Mesodermal cell (in vitro differentiated cells): ENCODE measurements around the gene APLP1.
A peak's percentile ranks its signal among the peaks of the same experiment; 100 is the strongest.
"Not testable (repeated sequence)": the region's sequence is repeated elsewhere in the genome, so short reads cannot be mapped to it uniquely, and the experiment has no call there.

Source experiments
- H3K27ac ChIP-seq: 2 replicates; pipeline ENCODE4 v1.7.0; 2013; ENCODE audit warnings: mild to moderate bottlenecking, low read depth, low read length, moderate library complexity; ENCODE audit not compliant: severe bottlenecking
- H3K36me3 ChIP-seq: 2 replicates; pipeline ENCODE4 v1.7.1; 2013; ENCODE audit warnings: mild to moderate bottlenecking, low read length, moderate library complexity; ENCODE audit not compliant: control insufficient read depth, insufficient read depth
- H3K4me1 ChIP-seq: one replicate; pipeline ENCODE4 v1.7.1; 2013; ENCODE audit warnings: mild to moderate bottlenecking, low read length; ENCODE audit not compliant: insufficient read depth, control insufficient read depth, poor library complexity, severe bottlenecking
- H3K4me3 ChIP-seq: 2 replicates; pipeline ENCODE4 v1.7.0; 2013; ENCODE audit warnings: low read length, control low read depth, mild to moderate bottlenecking; ENCODE audit not compliant: insufficient read depth, poor library complexity, severe bottlenecking; ENCODE audit errors: extremely low read depth
- H3K9me3 ChIP-seq: 2 replicates; pipeline ENCODE4 v1.7.1; 2013; ENCODE audit warnings: mild to moderate bottlenecking, low read length, moderate library complexity; ENCODE audit not compliant: control insufficient read depth
- WGBS, 2 experiments: methylation state at CpG; one replicate each; pipeline ENCODE4 v1.1.5; 2013; ENCODE audit warnings: missing lambda C conversion rate in 2 of 2; ENCODE audit not compliant: insufficient coverage in 2 of 2; 5-methylcytosine and 5-hydroxymethylcytosine counted together

APLP1 gene

DNA sequence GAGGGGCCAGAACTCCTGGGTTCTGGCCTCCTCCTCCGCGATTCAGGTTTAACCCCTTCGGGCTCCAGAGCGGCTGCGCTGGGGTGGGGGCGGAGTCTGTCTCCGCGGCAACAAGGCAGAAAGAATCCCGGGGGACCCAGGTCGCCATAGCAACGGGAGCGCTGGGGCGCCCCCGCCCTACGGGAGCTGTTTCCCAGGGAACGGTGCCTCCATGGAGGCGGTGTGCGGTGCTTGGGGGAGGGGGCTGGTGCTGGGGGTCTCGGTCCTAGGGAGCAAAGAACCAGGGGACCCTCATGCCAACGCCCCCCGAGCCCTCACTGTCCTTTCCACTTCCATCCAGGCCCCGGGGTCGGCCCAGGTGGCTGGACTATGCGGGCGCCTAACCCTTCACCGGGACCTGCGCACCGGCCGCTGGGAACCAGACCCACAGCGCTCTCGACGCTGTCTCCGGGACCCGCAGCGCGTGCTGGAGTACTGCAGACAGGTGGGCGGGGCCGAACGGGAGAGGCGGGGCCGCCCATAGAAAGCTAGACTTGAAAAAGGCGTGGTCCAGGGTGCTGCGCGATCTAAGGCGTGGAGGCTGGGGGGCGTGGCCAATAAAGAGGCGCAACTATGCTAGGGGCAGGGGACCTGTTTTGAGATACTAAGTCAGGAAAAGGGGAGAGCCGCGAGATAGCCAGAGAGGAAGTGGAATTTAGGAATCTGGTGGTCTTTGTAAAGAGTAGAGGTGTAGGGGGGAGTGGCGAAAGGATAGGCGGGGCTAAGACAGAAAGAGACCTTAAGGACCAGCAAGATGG is 1.2 kb downstream of the APLP1 start:
- Histone ChIP-seq H3K4me1 (peaks cover 5% of the 10 kb centered on the region), H3K27ac (peak overlapping the region; percentile 74), H3K36me3 (no peaks in the 10 kb centered on the region), H3K4me3 (peak overlapping the region; percentile 45), H3K9me3 (no peaks in the 10 kb centered on the region)
- WGBS, 2 experiments = 0 to 1% methylated on average over 43 to 44 of the region's 51 CpGs

DNA sequence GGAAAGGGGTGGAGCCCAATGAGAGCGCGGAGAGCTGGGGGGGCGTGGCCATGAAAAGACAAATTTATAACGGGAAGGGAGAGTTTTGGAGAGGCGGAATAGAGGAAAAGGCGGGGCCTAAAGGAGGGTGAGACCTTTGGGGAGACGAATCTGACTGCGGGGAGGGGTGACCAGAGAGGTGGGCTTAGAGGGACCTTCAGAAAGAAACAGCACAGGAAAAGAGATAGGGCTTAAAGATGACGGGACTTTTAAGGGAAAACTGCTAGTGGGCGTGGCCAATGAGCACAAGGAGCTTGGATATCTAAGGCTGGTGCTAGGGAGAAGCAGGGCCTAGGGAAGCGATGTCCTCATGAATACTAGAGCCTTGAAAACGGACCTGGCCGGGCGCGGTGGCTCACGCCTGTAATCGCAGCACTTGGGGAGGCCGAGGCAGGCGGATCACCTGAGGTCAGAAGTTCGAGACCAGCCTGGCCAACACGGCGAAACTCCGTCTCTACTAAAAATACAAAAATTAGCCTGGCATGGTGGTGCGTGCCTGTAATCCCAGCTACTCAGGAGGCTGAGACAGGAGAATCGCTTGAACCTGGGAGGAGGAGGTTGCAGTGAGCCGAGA is 1.9 kb downstream of the APLP1 start:
- H3K27ac ChIP-seq, H3K36me3 ChIP-seq, H3K4me1 ChIP-seq, H3K9me3 ChIP-seq: not testable (repeated sequence)
- 46 to 54% methylated on average over 22 to 26 of the region's 26 CpGs for WGBS, 2 experiments
- H3K4me3 ChIP-seq = peak overlapping the region; percentile 45

DNA sequence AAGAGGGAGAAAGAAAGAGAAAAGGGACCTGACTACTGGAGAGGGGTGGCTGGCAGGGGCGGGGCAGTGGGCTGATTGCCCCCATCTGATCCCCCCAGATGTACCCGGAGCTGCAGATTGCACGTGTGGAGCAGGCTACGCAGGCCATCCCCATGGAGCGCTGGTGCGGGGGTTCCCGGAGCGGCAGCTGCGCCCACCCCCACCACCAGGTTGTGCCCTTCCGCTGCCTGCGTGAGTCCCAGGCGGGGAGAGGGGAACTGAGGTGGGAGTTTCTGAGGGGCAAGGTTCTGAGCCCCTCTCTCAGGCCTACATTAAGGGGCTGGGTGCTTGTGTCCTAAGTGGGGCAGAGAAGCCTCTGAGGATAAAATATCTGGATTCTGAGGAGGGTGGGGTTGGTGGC is 2.4 kb downstream of the APLP1 start:
- Histone ChIP-seq H3K9me3 (no peaks in the 10 kb centered on the region), H3K4me1 (peaks cover 5% of the 10 kb centered on the region), H3K27ac (no peak overlapping the region), H3K36me3 (no peaks in the 10 kb centered on the region), H3K4me3 (no peak overlapping the region)
- WGBS, 2 experiments = 89 to 93% methylated on average over 8 to 12 of the region's 12 CpGs

DNA sequence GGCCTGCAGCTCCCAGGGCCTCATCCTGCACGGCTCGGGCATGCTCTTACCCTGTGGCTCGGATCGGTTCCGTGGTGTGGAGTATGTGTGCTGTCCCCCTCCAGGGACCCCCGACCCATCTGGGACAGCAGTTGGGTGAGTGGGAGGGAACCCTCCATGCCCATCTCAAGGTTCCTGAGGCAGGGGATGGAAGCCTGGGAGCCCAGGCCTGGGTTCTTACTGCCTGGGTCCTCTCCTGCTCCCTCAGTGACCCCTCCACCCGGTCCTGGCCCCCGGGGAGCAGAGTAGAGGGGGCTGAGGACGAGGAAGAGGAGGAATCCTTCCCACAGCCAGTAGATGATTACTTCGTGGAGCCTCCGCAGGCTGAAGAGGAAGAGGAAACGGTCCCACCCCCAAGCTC is 3.2 kb downstream of the APLP1 start:
- H3K9me3 ChIP-seq = no peaks in the 10 kb centered on the region
- no peak overlapping the region for H3K27ac ChIP-seq
- peaks cover 5% of the 10 kb centered on the region for H3K4me1 ChIP-seq
- H3K36me3 ChIP-seq = no peaks in the 10 kb centered on the region
- 94% methylated on average over 5 of the region's 12 CpGs; no CpG with 5 or more reads in 1 of the 2 experiments for WGBS, 2 experiments
- H3K4me3 ChIP-seq = no peak overlapping the region

DNA sequence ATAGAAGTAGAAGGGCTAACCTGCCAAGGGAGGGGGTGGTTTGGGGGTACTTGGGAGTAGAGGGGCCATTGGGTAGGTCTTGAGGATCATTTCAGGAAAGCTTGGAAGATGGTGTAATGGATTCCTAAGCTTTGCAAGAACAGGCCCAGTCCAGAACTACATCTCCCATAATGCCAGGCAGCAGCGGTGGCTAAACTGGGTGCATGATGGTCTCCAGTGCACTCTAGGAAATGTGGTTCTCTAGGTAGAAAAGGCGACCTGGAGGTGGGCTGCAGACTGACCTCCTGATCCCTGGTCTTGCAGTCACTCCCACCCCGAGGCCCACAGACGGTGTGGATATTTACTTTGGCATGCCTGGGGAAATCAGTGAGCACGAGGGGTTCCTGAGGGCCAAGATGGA is 3.8 kb downstream of the APLP1 start:
- Histone ChIP-seq H3K36me3 (no peaks in the 10 kb centered on the region), H3K27ac (no peak overlapping the region), H3K9me3 (no peaks in the 10 kb centered on the region), H3K4me3 (no peak overlapping the region), H3K4me1 (peaks cover 5% of the 10 kb centered on the region)
- WGBS, 2 experiments = 68 to 91% methylated on average over 3 to 4 of the region's 5 CpGs

DNA sequence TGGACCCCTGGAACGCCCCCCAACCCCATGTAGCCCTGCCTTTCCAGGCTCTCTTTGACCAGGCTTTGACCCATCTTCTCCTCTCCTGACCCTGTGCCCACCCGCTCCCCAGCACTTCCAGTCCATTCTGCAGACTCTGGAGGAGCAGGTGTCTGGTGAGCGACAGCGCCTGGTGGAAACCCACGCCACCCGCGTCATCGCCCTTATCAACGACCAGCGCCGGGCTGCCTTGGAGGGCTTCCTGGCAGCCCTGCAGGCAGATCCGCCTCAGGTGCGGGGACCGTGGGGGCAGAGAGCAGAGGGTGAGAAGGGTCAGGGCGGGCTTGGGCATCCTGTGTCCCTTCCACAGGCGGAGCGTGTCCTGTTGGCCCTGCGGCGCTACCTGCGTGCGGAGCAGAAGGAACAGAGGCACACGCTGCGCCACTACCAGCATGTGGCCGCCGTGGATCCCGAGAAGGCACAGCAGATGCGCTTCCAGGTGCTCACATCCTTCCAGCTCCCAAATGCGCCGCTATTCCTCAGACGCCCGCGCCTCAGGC is 6.1 kb downstream of the APLP1 start:
- Histone ChIP-seq H3K36me3 (no peaks in the 10 kb centered on the region), H3K4me3 (no peak overlapping the region), H3K9me3 (no peaks in the 10 kb centered on the region), H3K4me1 (peaks cover under 1% of the 10 kb centered on the region), H3K27ac (no peak overlapping the region)
- WGBS, 2 experiments = 93 to 94% methylated on average over 30 to 31 of the region's 32 CpGs

DNA sequence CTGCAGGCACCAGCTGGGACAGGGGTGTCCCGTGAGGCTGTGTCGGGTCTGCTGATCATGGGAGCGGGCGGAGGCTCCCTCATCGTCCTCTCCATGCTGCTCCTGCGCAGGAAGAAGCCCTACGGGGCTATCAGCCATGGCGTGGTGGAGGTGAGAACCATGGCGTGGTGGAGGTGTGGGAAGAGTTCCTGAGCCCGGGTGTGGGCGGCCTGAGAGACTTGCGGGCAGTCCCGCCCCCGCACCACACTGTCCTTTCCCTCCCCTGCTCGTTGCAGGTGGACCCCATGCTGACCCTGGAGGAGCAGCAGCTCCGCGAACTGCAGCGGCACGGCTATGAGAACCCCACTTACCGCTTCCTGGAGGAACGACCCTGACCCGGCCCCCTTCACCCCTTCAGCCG is 10.7 kb downstream of the APLP1 start:
- H3K4me3 ChIP-seq = no peak overlapping the region
- WGBS, 2 experiments = 49 to 61% methylated on average over 10 to 20 of the region's 23 CpGs
- no peaks in the 10 kb centered on the region for H3K4me1 ChIP-seq
- H3K9me3 ChIP-seq = no peaks in the 10 kb centered on the region
- no peaks in the 10 kb centered on the region for H3K36me3 ChIP-seq
- H3K27ac ChIP-seq = no peak overlapping the region

DNA sequence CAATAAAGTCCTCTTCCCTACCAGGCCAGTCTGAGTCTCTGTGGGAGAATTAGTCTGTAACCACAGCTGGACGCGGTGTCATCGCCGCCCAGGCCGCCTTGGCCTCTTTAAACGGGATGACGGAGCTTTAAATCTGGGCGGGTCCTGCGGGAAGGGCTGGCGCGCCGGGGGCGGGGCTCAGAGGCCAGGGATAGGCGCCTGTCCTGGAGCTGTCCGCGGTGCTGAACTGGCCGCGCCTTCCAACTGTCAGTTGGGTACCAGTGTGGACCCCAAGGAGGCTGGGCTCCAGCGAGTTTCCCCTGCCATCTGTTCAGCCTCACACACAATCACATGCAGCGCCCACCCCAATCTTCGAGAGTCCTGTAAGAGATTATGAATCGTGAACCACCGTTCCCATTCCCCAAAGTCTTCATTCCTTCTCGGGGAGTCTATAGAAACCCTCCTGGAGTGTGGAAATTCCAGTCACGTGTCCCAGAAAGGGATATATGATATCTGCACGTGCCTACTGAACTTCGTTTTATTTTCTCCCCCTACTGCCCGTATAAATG is 11.5 kb downstream of the APLP1 start:
- Histone ChIP-seq H3K4me1 (no peaks in the 10 kb centered on the region), H3K4me3 (no peak overlapping the region), H3K36me3 (no peaks in the 10 kb centered on the region), H3K9me3 (no peaks in the 10 kb centered on the region), H3K27ac (no peak overlapping the region)
- WGBS, 2 experiments = 4 to 5% methylated on average over 24 to 26 of the region's 28 CpGs

DNA sequence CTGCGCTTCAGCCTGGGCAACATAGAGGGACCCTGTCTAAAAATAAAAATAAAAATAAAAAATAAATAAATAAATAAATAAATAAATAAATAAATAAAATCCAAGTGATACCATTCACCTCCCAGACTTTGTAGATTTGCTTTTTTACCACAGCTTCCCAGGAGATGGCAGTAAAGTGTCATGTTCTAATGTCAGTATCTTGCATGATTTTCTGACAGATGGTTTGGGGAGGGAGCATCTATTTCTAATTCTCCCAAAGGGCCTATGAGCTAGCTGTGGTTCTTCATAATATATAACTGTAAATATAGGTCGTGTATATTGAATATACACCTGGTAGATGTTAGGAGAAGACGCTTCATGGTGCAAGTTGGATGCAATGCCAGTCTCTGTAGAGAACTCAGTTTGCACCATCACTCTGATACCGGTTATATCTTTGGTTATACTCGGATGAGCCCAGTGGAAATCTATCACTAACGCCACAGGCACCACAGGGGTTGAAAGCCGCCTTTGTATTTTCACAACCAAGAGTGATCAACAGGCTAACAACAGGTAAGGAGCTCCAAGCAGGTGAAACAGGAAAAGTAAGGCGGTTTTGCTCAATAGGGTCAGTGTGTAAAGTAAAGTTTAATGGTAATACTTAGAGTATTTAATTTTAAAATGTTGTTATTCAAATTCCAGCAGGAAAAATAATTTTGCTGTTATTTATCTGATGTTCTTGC is 13.9 kb downstream of the APLP1 start:
- WGBS, 2 experiments = 56 to 70% methylated on average over 4 of the region's 8 CpGs
- H3K4me1 ChIP-seq = no peaks in the 10 kb centered on the region
- H3K4me3 ChIP-seq = no peak overlapping the region
- H3K9me3 ChIP-seq = no peaks in the 10 kb centered on the region
- H3K36me3 ChIP-seq = peaks cover 5% of the 10 kb centered on the region
- no peak overlapping the region for H3K27ac ChIP-seq

DNA sequence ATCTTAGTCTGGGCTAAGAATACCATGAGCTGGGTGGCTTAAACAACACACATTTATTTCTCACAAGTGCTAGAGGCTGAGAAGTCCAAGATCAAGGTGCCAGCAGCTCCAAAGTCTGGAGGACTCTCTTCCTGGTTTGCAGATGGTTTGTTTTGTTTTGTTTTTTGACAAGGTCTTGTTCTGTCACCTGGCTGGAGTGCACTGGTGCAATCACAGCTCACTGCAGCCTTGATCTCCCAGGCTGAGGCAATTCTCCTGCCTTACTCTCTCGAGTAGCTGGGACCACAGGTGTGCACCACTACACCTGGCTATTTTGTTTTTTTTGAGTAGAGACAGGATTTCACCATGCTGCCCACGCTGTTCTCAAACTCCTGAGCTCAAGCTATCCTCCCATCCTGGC is 15.5 kb downstream of the APLP1 start:
- Histone ChIP-seq H3K9me3 (no peaks in the 10 kb centered on the region), H3K36me3 (peaks cover 19% of the 10 kb centered on the region), H3K27ac (no peak overlapping the region), H3K4me3 (no peak overlapping the region), H3K4me1 (no peaks in the 10 kb centered on the region)
- 69 to 71% methylated on average over 1 to 2 of the region's 2 CpGs for WGBS, 2 experiments
